T follicular helper cell (primary cell): Measurements from ENCODE around the gene ATP11A.

ENCODE experiments used
- DNase-seq: peaks from one replicate; pipeline ENCODE4 v3.0.0-alpha.2; 2020; ENCODE audit warnings: low read depth

ATP11A gene

GRCh38 chr13:112930192-112930591 is 240.4 kb downstream of the ATP11A start:
- no peak for DNase-seq

GRCh38 chr13:112931028-112931934 is 241.4 kb downstream of the ATP11A start:
- no peak for DNase-seq

GRCh38 chr13:112932971-112933370 is 243.1 kb downstream of the ATP11A start:
- no peak for DNase-seq

- DNase-seq, result no peak
Observed at GRCh38 chr13:112933649-112934048, 243.8 kb downstream of the ATP11A start.

- no peak for DNase-seq
Observed at GRCh38 chr13:112934078-112934477, 244.2 kb downstream of the ATP11A start.
